ENCODE measurements around the gene PDGFC.

The PDGFC gene

GRCh38 chr4:156972379-156973015 is 898 bp upstream of the PDGFC start:
- no peak for DNase-seq

DNA sequence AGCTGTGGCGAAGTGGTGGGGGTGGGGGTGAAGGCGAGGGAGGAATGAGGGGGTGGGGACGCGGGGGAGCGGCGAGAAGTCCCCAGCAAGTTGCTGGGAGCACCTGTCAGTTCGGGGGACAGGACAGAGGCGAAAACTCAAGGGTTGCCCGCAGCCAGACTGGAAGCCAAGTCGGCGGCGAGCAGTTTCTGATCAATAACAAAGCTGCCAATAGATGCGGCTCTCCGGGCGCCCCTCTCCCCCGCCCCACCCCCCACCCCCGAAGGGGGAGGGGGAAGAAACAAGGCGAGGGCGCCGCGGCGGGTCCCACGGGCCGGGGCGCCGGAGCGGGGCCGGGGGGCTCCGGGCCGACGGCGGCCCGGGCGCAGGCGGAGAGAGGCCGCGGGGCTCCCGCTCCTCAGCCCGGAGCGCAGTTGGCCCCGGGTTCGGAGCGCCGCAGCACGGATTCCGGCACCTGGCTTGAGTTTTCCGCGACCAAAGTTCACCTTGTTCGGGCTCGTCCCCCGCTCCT is 379 bp downstream of the PDGFC start:
- no peak for DNase-seq

GRCh38 chr4:156970501-156971164 is 966 bp downstream of the PDGFC start:
- DNase-seq: no peak

DNA sequence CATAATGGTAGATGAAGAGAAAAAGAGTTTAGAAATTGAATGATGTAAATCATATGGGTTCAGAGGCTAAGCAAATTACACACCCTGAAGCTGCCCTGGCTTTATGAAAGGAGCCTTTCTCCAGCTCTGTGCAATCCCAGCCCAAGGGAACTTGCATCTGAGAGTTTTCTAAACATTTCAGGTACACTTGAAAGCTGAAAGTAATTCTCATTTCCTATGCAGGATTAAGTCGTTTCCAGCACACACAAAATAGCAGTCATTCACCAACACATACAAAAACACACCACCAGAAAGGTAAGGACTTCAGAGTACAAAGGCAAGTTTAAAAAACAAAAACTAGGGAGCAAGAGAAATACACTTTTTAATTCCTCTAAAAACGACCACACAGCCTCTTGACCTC is 1.7 kb downstream of the PDGFC start:
- DNase-seq: no peak

- no peak for DNase-seq
These were observed 2.5 kb downstream of the PDGFC start for GRCh38 chr4:156969101-156969500.

- DNase-seq: peak; percentile 47
These were observed 3.1 kb downstream of the PDGFC start for GRCh38 chr4:156968479-156968984.

DNA sequence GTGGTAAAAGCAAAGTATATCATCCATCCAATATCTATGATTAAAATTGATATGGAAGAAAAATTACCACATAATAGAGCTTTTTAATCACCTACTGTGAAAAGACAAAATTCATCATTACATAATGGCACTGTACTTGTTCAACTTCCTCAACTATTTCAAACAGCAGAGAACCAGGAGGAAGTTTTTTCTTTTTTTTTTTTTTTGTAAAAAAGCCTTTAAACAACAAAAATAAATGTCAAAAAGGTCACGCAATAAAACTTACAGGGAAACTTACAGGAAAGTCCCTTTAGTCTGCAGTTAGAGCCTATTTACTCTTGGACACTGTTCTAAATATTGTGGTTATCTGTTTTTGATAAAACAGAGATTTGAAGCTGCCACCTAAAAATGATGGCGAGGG is 4.8 kb downstream of the PDGFC start:
- no peak for DNase-seq

DNA sequence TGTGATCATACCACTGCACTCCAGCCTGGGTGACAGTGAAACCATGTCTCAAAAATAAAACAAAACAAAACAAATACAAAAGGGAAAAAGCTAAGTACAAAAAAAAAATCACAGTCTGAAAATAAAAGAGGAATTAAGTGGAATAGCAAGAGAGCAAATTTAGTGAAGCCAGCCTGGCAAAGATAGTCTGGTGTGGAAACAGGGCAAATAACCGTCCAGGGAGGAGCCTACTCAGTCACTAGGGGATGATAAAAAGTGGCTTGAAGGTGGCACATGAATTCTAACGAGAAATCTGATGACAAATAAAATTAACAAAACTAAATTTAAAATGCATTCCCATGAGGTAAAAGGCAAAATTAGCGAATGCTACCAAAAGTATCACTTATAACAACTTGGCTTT is 8.2 kb downstream of the PDGFC start:
- DNase-seq: no peak

DNA sequence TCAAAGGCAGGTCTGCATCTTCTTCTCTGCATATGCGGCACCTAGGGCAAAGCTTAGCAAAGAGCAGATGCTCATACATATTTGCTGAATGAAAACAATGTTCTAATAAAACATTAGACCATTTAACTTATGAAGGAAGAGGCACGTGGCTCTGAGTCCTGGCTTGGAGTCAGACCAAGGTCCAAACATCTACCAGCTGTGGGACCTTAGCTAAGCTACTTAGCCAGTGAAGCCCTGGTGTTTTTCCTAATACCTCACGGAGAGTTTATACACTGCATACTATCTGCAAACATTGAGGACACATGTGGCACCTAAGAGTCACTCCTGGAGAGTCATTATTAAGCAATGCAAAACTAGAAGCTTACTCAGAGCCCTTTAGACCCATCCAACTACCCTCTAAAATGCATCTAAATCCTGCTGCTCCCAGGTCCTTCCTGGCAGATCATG is 9.0 kb downstream of the PDGFC start:
- no peak for DNase-seq

DNA sequence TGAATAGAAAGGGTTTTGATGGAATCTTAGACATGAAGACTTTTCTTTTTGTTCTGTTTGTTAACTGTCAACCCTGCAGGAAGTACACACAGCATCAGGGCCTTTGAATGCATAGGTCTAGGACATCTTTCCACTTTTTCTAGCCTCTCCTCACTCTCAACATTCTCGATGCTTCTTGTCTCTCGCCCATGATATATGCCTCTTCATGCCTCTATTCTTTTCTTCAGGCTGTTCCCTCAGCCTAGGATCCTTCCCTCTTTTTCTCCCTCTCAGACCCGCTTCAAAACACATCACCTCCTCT is 9.6 kb downstream of the PDGFC start:
- DNase-seq: no peak

DNA sequence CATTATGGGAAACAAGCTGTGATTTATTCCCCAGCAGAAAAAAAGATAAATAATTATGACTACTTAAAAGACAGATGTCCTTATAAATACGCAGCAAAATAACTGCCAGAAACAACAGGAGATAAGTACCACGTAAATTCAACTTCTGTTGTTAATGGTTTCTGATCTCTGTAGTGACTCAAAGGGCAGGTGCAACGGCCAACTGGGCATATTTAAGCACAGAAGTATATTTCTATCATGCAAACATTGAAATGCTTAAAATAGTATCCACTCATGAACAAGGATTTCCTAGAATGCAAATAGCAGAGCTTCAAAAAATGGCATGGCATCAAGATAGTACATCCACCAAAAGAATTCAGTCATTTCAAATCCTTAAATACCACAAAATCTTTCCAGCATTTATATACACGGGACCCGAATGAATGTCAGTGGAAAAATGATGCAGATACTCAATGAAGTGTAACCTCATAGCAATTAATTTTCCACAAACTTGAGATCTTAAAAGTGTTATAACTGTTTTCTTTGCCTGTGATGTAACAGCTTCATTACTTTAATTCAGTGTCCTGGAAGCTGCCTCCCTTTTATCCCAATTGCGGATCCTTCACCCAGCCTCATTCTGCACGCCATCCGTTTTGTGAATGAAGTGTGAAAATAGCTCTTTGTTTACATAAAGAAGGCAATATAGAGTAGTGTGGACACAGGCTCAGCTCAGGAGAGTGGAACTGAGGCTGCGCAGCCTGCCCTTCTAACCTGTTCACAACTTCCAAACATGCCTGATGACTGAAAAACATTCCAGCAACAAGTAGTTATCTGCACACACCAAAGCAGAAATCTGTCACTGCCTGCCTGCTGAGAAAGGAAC is 10.2 kb downstream of the PDGFC start:
- peak; percentile 11 for DNase-seq

- DNase-seq: no peak
These were observed 12.3 kb downstream of the PDGFC start for GRCh38 chr4:156959298-156959702.

- no peak for DNase-seq
These were observed 13.1 kb downstream of the PDGFC start for GRCh38 chr4:156958276-156959074.

DNA sequence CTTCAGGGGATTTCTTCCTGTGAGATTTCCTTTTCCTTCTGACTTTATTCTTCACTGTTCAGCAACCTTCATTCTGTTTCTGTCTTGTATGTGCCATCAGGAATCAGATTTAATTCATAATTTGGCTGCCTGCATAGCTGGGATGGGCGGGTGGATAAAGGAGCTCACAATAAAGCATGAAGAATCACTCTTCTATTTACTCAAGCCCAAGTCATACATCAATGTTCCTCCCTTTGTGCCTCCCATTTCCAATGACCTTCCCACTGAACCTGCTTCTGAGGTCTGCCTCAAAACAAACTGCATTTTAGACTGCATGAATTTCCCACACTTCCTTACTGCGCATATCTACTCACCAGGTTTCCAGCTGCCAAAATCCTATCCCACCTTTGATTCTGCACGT is 14.0 kb downstream of the PDGFC start:
- DNase-seq: no peak

DNA sequence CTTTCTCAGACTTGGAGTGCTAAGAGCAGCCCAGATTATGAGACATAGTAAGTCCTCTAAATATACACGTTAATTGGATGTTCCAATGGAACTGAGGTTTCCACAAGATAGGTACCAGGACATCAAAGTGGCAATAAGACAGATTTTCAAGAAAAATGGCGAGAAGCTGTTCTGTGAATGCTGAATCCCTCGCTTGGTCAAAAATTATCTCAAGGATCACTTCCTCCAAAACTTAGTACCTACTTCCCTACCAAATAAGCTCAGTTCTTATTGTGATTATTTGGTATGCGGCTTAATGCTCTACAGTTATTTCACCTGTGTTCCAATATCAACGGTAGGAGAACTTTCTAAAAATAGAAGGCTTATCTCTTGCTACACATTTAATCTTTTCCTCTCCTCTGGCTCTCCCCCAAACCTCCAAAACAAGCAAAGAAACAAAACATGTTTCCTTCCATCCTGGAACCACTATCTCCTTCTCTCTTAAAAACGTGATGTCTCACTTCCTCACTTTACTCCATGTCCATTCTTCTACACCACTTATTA is 14.7 kb downstream of the PDGFC start:
- DNase-seq: no peak

DNA sequence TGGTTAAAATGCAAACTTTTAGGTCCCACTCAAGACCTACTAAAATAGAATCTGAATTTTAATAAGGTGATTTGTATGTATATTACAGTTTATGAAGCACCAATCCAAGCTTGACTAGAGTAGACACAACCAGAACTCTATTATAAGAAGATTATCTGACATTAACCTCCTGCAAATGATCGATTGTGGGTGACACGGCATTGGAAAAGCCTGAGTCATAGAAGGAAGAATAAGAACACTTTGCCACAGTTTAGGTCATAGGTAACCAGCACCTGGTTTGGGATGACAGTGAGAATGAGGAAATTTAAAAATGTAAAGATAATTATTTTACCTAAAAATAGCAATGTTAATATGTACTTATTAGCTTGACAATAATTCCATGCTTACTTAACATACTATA is 15.2 kb downstream of the PDGFC start:
- DNase-seq: no peak

DNA sequence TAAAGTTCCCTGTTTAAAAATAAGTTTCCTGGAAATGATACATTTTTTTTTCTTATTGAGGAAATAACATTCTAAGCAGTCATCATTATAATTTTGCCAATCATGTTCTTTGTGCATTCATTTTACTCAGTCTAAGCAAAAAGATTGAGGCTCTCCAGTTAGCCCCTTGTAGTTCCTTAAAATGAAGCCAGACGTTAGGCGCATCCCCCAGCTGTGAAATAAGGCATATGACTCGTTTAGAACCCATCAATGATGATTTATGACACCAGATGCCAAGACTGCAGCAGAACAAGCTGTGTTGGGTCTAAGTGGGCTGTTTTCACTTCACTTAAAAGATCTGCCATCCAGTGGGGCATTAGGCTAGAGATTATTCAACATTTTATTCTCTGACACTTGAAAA is 17.0 kb downstream of the PDGFC start:
- DNase-seq: no peak

DNA sequence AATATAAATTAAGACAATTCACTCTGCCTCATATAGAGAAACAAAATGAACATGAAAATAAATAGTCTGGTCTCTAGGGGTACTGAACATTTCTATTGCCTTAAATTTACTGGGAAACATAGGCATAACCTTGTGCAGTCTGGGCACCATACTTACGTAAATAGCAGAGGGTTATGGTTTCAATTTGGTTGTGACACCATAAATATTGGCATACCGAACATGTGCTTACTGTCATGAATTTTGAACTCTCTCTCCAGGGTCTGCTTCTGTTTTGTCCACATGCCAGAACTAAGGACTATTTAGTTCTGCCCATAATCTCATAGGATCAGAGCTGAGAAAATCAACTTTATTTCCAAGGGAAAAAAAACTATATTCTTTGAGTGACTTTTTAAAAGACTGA is 17.6 kb downstream of the PDGFC start:
- DNase-seq: no peak

DNA sequence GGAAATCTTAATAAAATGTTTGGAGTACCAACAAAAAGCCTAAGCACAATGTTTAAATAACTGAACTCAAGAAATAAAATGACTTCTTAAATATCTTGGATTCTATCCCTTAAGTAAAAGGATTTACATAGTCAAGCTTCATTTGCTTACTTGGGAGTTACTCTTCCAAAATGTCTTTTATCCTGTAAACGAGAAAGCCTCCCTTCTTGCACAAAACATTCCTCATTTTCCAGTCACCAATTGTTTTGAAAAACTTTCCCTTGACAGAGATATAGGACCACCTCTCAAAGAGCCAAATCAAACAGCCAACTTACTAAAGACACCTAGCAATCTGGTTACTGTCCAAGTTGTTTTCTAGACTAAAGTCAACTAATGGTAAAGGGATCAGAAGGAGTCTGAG is 18.6 kb downstream of the PDGFC start:
- no peak for DNase-seq

GRCh38 chr4:156952078-156952759 is 19.4 kb downstream of the PDGFC start:
- no peak for DNase-seq

DNA sequence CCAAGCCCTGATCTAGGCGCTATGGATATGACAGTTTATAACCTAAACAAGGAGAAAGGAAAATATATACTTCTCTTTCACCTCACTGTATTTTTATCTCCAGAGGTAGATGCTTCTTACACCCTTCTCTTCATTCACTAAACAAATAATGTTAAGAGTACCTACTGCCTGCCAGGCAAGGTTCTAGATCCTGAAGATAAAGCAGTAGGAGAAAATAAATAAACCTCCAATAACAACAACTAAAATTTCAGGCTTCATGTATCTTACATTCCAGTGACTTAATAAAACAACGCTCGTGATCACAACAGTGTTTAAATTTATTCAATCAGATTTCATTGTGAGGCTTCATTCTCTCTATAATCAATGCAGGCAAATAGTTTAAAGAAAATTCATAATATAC is 20.7 kb downstream of the PDGFC start:
- no peak for DNase-seq

GRCh38 chr4:156950090-156950489 is 21.5 kb downstream of the PDGFC start:
- DNase-seq: no peak

All from NCI-H1417 treated with DMSO at 0.1 percent for 48 hours (cell line).